ENCODE results near the gene CMTM3.
"Not testable (repeated sequence)": the region's sequence is repeated elsewhere in the genome, so short reads cannot be mapped to it uniquely, and the experiment has no call there.

CMTM3 gene

DNA sequence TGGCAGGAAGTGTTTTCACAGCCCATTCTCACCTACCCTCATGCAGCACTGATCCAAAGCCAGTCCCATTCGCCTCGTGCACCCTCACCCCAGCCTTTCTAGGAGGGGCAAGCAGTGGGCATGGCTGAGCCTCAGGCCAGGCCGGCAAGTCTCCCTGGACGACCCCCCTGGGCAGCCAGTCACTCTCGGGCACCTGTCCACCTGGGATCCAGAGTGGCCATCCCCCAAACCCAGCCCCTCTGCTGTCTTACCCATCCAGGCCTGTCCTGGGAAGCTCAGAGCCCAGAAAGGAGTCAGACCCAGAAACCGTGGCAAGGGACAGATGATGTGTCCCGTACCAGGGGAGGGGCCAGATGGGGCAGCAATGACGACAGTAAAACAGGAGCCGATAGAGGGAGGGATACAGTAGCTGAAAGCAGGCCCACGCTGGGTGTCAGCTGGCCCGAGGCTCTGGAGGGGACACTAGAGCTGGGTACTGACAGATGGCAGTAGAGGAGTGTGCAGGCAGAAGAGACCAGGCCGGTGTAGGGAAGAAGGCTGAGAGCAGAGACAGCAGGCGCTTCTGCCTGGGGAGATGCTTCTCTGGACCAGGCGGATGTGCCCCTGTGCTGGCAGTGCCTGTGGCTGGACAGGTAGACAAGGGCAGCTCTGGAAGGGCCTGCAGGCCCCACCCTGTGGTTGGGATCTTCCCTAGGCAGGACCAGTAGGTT lies 5.8 kb downstream of the CMTM3 start:
- ATAC-seq: no peak

DNA sequence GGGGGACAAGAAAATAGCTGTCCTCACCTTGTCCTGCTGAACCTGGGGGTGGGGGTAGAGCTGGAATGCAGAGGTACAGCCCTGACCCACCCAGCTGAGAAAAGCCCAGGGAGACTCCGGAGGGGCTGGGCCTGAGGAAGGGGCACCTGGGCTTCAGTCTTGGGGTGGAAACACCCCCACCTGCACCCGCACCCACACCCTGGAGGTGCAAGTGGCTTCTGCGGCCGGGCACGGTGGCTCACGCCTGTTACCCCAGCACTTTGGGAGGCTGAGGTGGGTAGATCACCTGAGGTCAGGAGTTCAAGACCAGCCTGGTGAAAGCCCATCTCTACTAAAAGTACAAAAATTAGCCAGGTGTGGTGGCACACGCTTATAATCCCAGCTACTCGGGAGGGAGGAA lies 7.4 kb downstream of the CMTM3 start:
- ATAC-seq: not testable (repeated sequence)

DNA sequence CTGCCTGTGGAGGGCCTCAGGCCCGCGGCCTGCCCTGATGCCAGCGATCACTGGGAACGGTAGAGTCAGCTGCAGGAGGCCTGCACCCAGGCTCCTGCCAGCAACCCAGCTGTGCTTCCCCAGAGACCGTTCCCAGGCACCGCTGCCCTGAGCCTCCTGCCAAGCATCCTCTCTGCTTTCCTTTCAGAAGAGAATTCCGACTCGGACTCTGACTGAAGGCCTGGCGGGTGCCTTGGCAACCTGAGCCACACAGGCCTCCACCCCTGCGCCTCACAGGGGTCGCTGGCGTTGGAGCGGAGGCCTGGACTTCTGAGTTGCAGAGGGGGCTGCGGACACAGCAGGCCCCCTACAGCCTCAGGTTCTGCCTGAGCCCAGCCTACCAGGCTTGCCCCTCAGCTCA lies 7.9 kb downstream of the CMTM3 start:
- no peak for ATAC-seq

DNA sequence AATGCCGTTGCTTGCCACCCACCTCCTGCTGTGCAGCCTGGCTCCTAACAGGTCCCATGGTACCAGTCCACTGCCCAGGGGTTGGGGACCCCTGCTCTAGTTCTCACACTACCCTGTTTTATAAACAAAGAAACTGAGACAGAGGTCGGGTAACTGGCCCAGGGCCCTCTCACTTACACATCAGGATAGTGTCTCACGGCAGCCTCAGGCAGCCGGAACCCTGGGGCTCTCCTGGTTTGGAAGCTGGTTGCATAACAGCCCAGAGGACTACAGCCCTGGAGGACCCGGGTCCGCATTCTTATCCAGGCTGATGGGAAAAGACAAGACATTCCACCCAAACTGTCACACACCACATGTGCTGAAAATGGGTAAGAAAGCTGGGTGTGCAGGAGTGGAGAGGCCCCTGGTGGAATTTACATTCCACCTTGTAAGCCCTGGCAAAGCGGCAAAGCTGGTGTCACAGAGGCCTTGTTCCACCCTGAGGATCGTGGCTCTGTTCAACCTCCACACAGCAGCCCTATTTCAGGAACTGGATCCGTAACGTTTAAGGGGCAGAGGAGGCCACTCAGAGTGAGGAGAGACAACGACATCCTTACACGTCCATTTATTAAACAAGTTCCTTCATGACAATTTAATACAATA lies 9.8 kb downstream of the CMTM3 start:
- ATAC-seq: no peak

DNA sequence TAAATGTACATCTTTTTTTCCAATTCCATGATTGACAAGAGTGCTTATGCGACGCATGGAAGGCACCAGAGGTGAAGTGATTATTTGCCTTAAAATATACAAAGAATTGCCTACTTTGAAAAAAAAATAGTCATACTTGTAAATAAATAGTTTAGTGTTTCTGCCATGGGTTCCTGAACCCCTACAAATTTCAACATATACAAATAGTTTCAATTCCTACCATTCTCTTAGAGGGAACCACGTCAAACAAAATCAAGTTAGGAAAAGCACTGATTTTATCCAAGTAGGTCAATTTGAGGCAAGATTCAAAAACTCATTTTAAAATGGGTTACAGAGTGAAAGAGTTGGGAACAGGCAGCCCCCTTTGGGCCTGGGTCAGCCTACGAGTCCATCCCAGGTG lies 11.7 kb downstream of the CMTM3 start:
- no peak for ATAC-seq

DNA sequence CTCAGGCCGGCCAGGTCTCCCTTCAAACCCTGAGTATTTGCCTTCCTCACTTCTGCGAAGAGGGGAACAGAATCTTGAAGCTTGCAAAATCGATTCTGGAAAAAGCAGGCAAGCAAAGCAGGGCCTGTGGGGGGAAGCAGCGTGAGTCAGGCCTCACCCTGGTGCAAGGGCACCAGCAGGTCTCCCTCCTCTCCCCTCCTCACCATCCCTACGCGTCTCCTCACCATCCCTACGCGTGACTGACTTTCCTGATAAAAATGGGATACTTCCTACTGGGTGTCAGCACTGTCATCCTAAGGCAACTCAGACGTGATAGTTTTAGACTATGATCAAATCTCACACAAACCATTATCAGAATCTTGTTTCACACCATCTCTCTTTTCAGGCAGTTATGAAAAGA lies 12.1 kb downstream of the CMTM3 start:
- no peak for ATAC-seq

DNA sequence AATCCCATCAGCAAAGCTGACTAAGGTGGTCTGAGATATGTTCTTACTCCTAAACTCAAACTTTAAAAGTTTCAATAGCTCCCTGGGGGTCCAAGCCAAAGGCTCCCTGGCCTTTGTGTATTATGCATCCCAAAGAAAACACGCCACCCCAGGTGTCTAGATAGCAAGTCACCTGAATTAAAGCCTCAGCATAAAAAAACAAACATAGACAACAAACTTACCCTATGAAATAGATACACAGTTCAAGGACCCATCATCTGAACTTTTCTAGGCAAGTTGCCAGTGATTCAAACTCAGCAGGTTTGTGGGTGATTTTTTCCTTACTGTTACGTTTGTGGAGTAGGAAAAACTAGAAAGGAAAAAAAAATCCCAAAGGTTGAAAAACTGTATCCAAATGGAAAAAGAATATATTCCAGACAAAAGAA lies 12.5 kb downstream of the CMTM3 start:
- ATAC-seq: no peak

DNA sequence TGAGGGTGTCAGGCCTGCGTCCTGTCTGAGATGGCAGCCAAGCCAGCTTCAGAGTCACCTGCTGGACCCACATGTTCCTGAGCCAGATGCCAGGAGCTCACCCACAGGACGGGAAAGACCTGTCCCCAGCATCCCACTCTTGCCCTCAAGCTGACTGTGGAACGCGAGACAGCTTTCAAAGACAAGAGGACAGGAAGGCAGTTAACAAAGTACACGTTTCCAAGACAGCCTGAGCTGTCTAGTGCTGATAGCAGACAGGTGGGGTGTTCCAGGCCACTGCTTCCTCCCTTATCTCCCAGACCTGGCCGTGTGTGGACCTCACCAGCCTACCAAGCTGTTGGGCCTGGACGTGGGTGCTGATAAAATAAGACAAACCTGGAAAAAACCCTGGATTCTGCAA lies 13.2 kb downstream of the CMTM3 start:
- no peak for ATAC-seq

DNA sequence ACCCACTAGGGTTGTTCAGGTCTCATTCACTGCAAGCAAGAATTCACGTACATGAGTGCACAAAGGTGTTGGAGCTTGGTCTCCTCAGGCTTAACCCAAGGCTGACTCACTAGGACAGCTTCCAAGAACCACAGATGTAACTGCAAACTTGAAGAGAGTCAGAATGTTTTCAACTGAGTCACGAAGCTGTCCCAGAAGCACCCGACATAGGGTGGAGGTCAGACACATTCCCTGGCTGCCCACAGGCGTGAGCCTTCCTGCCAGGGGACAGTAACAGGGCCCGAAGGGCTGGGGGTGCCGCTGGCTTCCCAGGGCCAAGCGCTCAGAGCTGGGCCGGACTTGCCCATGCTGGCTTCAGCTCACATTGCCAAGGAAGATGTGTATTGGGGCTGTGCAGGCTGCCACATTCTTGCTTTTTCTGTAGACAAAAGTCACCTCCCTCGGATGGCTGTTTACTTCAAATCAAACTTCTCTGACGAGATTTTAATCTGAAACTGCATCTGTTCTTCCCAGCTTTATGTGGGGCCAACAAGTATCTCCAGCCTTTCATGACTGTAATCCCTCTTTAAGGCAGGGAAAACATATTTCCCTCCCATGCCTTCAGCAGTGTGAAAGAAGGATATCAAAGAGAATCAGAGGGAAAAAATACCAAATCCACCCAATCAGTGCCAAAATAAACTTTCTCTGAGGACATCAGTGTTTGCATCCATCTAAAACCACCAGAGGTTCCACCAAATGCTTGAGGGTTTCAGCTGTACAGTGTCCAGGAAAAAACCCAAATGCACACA lies 14.3 kb downstream of the CMTM3 start:
- no peak for ATAC-seq

DNA sequence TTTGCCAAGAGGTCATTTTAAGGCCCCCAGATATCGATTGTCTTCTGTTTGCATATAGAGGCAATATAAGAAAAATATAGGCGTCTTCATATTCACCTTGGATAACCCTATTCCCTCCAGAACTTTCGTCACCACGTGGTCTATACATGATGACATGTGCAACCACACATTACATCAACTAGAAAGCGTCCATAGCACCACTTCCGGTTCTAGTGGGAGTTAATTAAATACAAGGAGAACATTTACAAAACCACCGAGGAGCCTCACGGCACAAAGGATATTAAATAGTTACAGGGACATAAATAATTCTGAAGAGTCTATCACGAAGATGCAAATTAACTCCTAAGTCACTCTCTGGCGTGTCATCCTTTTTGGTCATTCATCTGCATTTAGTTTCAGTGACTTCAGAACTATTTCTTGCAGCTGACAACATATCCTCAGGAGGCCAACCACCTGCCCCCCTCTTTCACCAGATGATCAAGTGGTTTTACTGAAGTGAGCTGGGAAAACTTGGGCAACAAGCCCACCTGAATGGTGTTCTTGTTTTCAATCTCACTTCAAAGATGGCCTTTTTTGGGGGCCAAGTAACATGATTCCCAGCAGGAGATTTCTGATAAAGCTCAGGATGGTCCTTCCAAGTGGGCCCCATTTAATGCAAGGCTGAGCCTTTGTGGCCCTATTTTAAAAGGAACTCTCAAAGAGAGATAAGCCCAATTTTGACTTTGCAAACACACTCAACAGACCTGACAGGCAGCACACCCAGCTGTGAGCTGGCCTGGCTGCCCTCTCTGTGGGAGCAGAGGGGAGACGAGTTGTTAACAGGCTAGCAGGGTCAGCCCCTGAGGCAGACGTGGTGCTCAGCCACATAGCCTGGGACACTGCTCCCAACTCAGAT lies 15.3 kb downstream of the CMTM3 start:
- ATAC-seq: no peak

DNA sequence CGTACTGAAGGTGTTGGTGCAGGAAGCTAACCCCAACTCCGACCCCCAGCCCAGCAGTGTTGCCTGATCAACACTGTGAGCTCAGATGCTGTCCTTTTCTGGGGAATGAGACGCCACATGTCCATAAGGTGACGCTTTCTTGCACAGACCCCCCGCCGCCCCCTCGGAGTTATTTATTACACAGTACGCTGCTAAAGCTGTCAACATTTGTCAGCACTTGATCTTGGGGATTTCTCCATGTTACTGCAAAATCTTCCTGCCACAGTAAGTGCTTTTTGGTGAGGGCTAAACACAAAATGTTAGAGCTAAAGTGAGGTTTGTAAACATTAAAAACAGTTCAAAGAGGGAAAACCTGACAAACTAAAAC lies 15.9 kb downstream of the CMTM3 start:
- no peak for ATAC-seq

DNA sequence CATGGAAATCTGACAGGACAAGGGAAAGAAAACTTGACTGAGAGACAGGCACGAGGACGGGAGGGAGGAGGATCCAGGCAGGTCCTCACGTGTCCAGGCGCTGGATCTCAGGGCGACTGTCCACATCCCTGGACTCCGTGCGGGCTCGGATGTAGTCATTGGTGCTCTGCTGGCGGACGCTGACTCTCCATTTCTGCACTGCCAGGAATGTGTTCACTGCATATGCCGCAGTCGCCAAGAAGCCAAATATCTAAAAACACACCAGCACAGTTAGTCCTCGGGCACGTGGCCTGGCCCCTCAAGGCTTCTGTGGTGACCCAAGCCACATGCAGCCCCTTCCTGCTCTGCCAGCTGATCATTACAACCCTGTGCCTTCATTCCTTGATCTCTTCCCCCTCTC lies 17.5 kb downstream of the CMTM3 start:
- ATAC-seq: no peak

DNA sequence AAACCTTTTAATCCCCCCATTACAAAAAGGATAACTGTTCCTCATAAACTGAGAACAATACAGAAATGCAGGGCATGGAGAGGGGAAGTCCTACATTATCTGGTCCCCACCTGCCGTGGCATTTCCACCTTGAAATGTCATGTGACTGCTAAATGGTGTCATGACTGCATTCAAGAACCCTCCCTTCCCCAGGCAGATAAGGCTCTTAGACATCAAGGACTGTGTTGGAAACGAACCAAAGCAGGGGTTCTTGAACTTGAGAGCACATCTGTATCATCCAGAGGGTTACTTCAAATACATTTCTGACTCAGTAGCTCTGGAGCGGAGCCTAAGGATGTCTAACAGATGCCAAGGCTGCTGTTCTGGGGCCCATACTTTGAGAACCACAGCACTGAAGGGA lies 18.4 kb downstream of the CMTM3 start:
- ATAC-seq: no peak

DNA sequence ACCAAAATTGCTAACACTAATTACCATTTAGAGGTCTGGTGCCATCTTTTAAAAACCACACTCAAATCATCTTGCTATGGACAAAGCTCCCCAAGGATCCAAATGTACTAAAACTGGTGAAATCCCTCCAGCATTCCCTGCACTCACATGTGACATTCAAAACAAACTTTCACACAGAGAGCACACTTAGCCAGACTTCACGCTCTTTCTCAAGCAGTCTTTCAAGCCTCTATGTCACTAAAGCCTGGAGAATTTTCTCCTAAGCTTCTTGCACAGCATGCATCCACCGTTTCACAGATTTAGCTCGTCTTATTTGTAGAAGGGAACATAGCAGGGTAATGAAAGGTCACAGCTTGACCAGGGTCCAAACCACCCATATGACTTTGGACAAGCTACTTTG lies 19.3 kb downstream of the CMTM3 start:
- no peak for ATAC-seq

DNA sequence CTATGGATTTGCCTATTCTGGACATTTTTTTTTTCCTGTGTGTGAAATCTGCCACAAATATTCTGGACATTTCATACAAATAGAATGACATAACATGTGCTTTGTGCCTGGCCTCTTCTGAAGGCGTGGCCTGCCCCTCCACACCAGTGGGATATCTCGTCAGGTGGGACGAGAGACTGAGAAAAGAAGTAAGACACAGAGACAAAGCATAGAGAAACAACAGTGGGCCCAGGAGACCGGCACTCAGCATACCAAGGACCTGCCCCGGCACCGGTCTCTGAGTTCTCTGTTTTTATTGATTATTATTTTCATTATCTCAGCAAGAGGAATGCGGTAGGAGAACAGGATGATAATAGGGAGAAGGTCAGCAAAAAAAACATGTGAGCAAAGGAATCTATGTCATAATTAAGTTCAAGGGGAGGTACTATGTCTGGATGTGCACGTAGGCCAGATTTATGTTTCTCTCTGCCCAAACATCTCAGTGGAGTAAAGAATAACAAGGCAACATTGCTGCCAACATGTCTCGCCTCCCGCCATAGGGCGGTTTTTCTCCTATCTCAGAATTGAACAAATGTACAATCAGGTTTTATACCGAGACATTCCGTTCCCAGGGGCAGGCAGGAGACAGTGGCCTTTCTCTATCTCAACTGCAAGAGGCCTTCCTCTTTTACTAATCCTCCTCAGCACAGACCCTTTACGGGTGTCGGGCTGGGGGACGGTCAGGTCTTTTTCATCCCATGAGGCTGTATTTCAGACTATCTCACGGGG lies 23.3 kb downstream of the CMTM3 start:
- ATAC-seq: not testable (repeated sequence)

DNA sequence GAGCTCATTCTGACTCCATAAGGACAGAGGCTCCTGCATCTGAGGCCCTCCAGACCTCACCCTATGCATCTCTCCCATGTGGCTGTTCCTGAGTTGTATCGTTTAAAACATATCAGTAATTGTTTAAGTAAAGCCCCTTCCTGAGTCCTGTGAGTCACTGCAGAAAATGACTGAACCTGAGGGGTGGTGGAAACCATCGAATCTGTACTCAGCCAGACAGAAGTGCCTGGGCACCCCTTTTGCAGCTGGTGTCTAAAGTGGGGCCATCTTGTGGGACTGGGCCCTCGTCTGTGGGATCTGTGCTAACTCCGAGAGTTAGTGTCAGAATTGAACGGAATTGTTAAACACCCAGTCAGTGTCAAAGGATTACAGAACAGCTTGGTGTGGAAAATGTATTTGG lies 25.4 kb downstream of the CMTM3 start:
- no peak for ATAC-seq

DNA sequence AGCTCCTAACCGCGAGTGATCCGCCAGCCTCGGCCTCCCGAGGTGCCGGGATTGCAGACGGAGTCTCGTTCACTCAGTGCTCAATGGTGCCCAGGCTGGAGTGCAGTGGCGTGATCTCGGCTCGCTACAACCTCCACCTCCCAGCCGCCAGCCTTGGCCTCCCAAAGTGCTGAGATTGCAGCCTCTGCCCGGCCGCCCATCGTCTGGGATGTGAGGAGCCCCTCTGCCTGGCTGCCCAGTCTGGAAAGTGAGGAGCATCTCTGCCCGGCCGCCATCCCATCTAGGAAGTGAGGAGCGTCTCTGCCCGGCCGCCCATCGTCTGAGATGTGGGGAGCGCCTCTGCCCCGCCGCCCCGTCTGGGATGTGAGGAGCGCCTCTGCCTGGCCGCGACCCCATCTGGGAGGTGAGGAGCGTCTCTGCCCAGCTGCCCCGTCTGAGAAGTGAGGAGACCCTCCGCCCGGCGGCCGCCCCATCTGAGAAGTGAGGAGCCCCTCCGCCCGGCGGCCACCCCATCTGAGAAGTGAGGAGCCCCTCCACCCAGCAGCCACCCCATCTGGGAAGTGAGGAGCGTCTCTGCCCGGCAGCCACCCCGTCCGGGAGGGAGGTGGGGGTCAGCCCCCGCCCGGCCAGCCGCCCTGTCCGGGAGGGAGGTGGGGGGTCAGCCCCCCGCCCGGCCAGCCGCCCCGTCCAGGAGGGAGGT lies 26.2 kb downstream of the CMTM3 start:
- not testable (repeated sequence) for ATAC-seq

DNA sequence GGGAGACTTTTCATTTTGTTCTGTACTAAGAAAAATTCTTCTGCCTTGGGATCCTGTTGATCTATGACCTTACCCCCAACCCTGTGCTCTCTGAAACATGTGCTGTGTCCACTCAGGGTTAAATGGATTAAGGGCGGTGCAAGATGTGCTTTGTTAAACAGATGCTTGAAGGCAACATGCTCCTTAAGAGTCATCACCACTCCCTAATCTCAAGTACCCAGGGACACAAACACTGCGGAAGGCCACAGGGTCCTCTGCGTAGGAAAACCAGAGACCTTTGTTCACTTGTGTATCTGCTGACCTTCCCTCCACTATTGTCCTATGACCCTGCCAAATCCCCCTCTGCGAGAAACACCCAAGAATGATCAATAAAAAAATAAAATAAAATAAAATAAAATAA lies 27.1 kb downstream of the CMTM3 start:
- not testable (repeated sequence) for ATAC-seq

DNA sequence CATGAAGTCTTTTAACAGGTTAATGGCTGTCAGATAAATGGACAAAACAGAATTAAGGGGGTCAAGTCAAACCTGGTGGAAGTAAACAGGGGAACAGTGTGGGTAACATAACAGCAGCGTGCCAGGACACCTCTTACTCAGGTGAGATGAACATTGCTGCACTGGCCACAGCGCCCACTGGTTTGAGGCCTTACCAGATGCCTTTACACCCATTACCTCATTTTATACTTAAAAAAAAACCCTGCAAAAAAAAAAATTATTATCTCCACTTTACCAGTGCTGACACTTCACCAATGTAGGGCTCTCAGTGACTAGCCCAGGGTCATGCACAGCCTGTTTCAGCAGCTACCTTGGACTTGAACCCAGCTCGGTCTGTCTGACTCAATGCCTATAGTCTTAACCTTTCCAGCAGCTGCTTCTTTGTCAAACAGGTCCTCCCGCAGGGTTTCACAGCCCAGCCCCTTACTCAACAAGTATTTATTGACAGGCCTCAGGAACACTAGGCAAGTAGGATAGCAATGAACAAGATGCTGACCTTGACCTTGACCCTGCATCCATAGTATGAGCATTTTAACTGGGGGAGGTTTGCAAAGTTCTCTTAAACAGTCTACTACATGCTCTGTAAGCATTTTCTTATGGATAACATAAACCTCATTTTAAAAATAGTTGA lies 30.2 kb downstream of the CMTM3 start:
- no peak for ATAC-seq

DNA sequence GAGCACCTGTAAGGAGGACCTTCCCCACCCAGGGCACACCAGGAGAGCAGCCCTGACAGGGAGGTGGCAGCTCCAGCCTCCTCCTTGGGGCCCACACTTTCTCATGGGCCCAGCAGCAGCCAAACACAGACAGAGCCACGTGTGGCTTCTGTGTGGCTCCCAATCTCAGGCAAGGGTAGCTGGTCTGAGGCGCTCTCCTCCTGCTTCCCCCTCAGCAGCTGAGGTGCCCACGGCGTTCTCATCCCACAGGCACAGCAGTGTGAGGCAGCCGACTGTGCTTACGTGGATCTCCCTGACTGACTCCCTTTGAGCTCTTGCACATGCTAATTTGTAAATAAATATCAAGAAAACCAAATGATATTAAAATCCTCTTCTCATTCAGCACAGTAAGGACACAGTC lies 30.9 kb downstream of the CMTM3 start:
- ATAC-seq: no peak

DNA sequence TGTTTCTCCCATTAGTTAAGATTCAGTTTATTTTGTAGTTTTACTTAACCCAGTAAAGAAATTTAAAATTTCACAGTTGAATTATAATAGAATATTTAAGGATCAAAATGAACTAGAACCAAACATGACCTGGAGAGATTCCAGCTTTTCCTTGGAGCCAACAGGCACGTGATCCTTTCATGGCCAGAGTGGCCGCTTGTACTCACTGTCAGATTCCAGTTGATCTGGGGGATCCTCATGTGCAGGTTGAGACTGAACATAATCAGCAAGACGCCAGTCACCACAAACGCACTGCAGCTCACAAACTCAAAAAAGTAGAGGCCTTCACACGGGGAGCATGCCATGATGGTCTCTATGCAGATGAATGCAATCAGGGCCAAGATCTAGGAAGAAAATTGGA lies 31.7 kb downstream of the CMTM3 start:
- no peak for ATAC-seq
